GM18868 (cell line): ENCODE data around the gene NAALAD2.
"Not testable (repeated sequence)": the region's sequence is repeated elsewhere in the genome, so short reads cannot be mapped to it uniquely, and the experiment has no call there.

Experiments
- ATAC-seq: cut with Tn5 transposase; IDR thresholded peaks from one replicate; pipeline ENCODE4 v1.9.1; 2021; ENCODE audit warnings: mild to moderate bottlenecking, moderate library complexity; ENCODE audit not compliant: unreplicated experiment

Gene NAALAD2

GRCh38 chr11:90239967-90240636, 105.6 kb downstream of the NAALAD2 start:
- not testable (repeated sequence) for ATAC-seq

GRCh38 chr11:90241414-90241813, 107.0 kb downstream of the NAALAD2 start:
- no peak for ATAC-seq
